Mesenchymal stem cell (in vitro differentiated cells and primary cell): Measurements from ENCODE around the gene USP17L18. TPM values are rescaled to one million over a fixed set of nuclear protein-coding genes. Genes with fewer than 3 reads are reported as not detected.
"Not testable (repeated sequence)": the region's sequence is repeated elsewhere in the genome, so short reads cannot be mapped to it uniquely, and the experiment has no call there.

Source experiments
- DNase-seq: peaks from one replicate; pipeline ENCODE4 v3.0.0-alpha.2; 2013
- H2AFZ ChIP-seq: one replicate; pipeline ENCODE4 v1.6.1; 2013; ENCODE audit warnings: low read depth, mild to moderate bottlenecking, control low read depth, inconsistent platforms, low read length, moderate library complexity
- H2AK5ac ChIP-seq: 2 replicates; pipeline ENCODE4 v1.6.1; 2013; ENCODE audit warnings: low read length, moderate library complexity, mild to moderate bottlenecking, inconsistent platforms; ENCODE audit not compliant: severe bottlenecking
- H2BK120ac ChIP-seq: one replicate; pipeline ENCODE4 v1.6.1; 2013; ENCODE audit warnings: low read depth, mild to moderate bottlenecking, inconsistent platforms, low read length, moderate library complexity
- H2BK12ac ChIP-seq, 2 experiments: one replicate each; pipeline ENCODE4 v1.6.1; 2013; ENCODE audit warnings: inconsistent platforms in 2 of 2, low read length in 2 of 2, mild to moderate bottlenecking in 2 of 2, moderate library complexity in 2 of 2, control low read depth in 1 of 2
- H2BK15ac ChIP-seq: one replicate; pipeline ENCODE4 v1.6.1; 2013; ENCODE audit warnings: mild to moderate bottlenecking, low read depth, inconsistent platforms; ENCODE audit not compliant: poor library complexity, severe bottlenecking
- H2BK5ac ChIP-seq: 2 replicates; pipeline ENCODE4 v1.6.1; 2013; ENCODE audit warnings: low read depth, mild to moderate bottlenecking, low read length, control low read depth, inconsistent platforms; ENCODE audit not compliant: poor library complexity, severe bottlenecking
- H3K14ac ChIP-seq, 2 experiments: one replicate each; pipeline ENCODE4 v1.6.1; 2013; ENCODE audit warnings: inconsistent platforms in 2 of 2, low read length in 2 of 2, control low read depth in 1 of 2, mild to moderate bottlenecking in 1 of 2, moderate library complexity in 1 of 2
- H3K18ac ChIP-seq, 2 experiments: one replicate each; pipeline ENCODE4 v1.6.1; 2013; ENCODE audit warnings: inconsistent platforms in 2 of 2, low read length in 2 of 2, control low read depth in 1 of 2, low read depth in 1 of 2, mild to moderate bottlenecking in 1 of 2
- H3K23ac ChIP-seq, 2 experiments: one replicate each; pipeline ENCODE4 v1.6.1; 2013; ENCODE audit warnings: inconsistent platforms in 2 of 2, low read length in 2 of 2, mild to moderate bottlenecking in 2 of 2, moderate library complexity in 2 of 2, control low read depth in 1 of 2
- H3K27ac ChIP-seq: 2 replicates; pipeline ENCODE4 v1.5.1; 2013; ENCODE audit warnings: mild to moderate bottlenecking, moderate library complexity, low read length, control low read depth, inconsistent platforms; ENCODE audit not compliant: poor library complexity, severe bottlenecking
- H3K27me3 ChIP-seq, 2 experiments: 2 replicates each; pipeline versions ENCODE4 v1.6.1 to v1.7.0; 2013; ENCODE audit warnings: low read length in 2 of 2, mild to moderate bottlenecking in 2 of 2, moderate library complexity in 2 of 2, control low read depth in 1 of 2, inconsistent platforms in 1 of 2; ENCODE audit not compliant: control insufficient read depth in 1 of 2, insufficient read depth in 1 of 2
- H3K36me3 ChIP-seq, 2 experiments: 2 replicates each; pipeline versions ENCODE4 v1.6.1 to v1.7.0; 2013; ENCODE audit warnings: low read length in 2 of 2, control low read depth in 1 of 2, inconsistent platforms in 1 of 2, low read depth in 1 of 2, mild to moderate bottlenecking in 1 of 2; ENCODE audit not compliant: insufficient read depth in 2 of 2, control insufficient read depth in 1 of 2
- H3K4ac ChIP-seq, 2 experiments: one replicate each; pipeline ENCODE4 v1.6.1; 2013; ENCODE audit warnings: inconsistent platforms in 2 of 2, low read length in 2 of 2, mild to moderate bottlenecking in 2 of 2, moderate library complexity in 2 of 2, control low read depth in 1 of 2, low read depth in 1 of 2
- H3K4me1 ChIP-seq: 2 replicates; pipeline ENCODE4 v1.6.1; 2013; ENCODE audit warnings: low read depth, low read length, control low read depth; ENCODE audit not compliant: control insufficient read depth, insufficient read depth
- H3K4me2 ChIP-seq: 2 replicates; pipeline ENCODE4 v1.6.1; 2013; ENCODE audit warnings: low read length, mild to moderate bottlenecking, inconsistent platforms; ENCODE audit not compliant: poor library complexity, severe bottlenecking
- H3K4me3 ChIP-seq, 2 experiments: 2 replicates each; pipeline versions ENCODE4 v1.5.1 to v1.7.0; 2013; ENCODE audit warnings: low read length in 2 of 2, mild to moderate bottlenecking in 2 of 2, control low read depth in 1 of 2, low read depth in 1 of 2; ENCODE audit not compliant: insufficient read depth in 1 of 2
- H3K79me1 ChIP-seq: replicated peaks from 2 replicates; pipeline ENCODE4 v1.6.1; 2013; ENCODE audit warnings: mild to moderate bottlenecking, control low read depth, low read length, inconsistent platforms; ENCODE audit not compliant: poor library complexity, severe bottlenecking
- H3K9ac ChIP-seq: 2 replicates; pipeline ENCODE4 v1.7.0; 2013; ENCODE audit warnings: mild to moderate bottlenecking, low read length, moderate library complexity
- H3K9me3 ChIP-seq: 2 replicates; pipeline ENCODE4 v1.7.0; 2013; ENCODE audit warnings: mild to moderate bottlenecking, low read length; ENCODE audit not compliant: control insufficient read depth
- H4K8ac ChIP-seq: one replicate; pipeline ENCODE4 v1.6.1; 2013; ENCODE audit warnings: inconsistent platforms, mild to moderate bottlenecking, low read length, moderate library complexity
- H4K91ac ChIP-seq: one replicate; pipeline ENCODE4 v1.6.1; 2013; ENCODE audit warnings: mild to moderate bottlenecking, low read length, inconsistent platforms
- WGBS: methylation state at CpG from one replicate; pipeline ENCODE4 v1.1.7; 2013; ENCODE audit warnings: mixed read lengths; 5-methylcytosine and 5-hydroxymethylcytosine counted together
- polyA plus RNA-seq, 2 experiments: library from polyadenylated mRNA; stranded (reverse); fragments of 200-250 nt; gene quantifications; one replicate each; pipeline ENCODE4 v1.2.3, GENCODE V29; 2013

USP17L18 gene, protein sequence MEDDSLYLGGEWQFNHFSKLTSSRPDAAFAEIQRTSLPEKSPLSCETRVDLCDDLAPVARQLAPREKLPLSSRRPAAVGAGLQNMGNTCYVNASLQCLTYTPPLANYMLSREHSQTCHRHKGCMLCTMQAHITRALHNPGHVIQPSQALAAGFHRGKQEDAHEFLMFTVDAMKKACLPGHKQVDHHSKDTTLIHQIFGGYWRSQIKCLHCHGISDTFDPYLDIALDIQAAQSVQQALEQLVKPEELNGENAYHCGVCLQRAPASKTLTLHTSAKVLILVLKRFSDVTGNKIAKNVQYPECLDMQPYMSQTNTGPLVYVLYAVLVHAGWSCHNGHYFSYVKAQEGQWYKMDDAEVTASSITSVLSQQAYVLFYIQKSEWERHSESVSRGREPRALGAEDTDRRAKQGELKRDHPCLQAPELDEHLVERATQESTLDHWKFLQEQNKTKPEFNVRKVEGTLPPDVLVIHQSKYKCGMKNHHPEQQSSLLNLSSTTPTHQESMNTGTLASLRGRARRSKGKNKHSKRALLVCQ
- not detected for polyA plus RNA-seq (2013, experiment 1 of 2)
- polyA plus RNA-seq (2013, experiment 2 of 2), result not detected

GRCh38 chr4:9247953-9248680 lies at the start of gene USP17L18:
TSS of gene USP17L18 (plus strand) at chr4:9248630. CDS start at chr4:9248630, 0 bp downstream.
- H3K9me3 ChIP-seq, H3K27ac ChIP-seq, H3K18ac ChIP-seq, H2BK15ac ChIP-seq, H3K9ac ChIP-seq, H3K36me3 ChIP-seq, H4K8ac ChIP-seq, H3K4me1 ChIP-seq, H2BK120ac ChIP-seq, H2BK12ac ChIP-seq, H2AK5ac ChIP-seq, H3K14ac ChIP-seq, H3K4me3 ChIP-seq, H2BK5ac ChIP-seq, H2AFZ ChIP-seq, H4K91ac ChIP-seq, H3K4me2 ChIP-seq, H3K23ac ChIP-seq, DNase-seq, H3K27me3 ChIP-seq, H3K79me1 ChIP-seq, H3K4ac ChIP-seq: not testable (repeated sequence)
- WGBS, result 83% methylated on average over 9 of the region's 26 CpGs

- not testable (repeated sequence) for H3K4me1 ChIP-seq, H3K14ac ChIP-seq, H2BK15ac ChIP-seq, H3K27ac ChIP-seq, H3K36me3 ChIP-seq, H3K23ac ChIP-seq, H3K4me2 ChIP-seq, H3K79me1 ChIP-seq, H4K8ac ChIP-seq, H4K91ac ChIP-seq, H2BK12ac ChIP-seq, H2AK5ac ChIP-seq, H3K18ac ChIP-seq, H2AFZ ChIP-seq, H2BK120ac ChIP-seq, H3K27me3 ChIP-seq, H3K4ac ChIP-seq, H3K4me3 ChIP-seq, H2BK5ac ChIP-seq, DNase-seq, H3K9me3 ChIP-seq, H3K9ac ChIP-seq
- WGBS, result 100% methylated on average over 1 of the region's 13 CpGs
Observed at GRCh38 chr4:9210357-9210756, 38.1 kb upstream of the USP17L18 start, which contains the start of gene USP17L10. TSS of gene USP17L10 (plus strand) at chr4:9210657. CDS start at chr4:9210657, 0 bp downstream.

- WGBS, result 92% methylated on average over 8 of the region's 14 CpGs
- H4K8ac ChIP-seq, result not testable (repeated sequence)
Observed at GRCh38 chr4:9214701-9215100, 33.7 kb upstream of the USP17L18 start.

GRCh38 chr4:9215105-9215504 lies 33.3 kb upstream of the USP17L18 start, which contains the start of gene USP17L11:
TSS of gene USP17L11 (plus strand) at chr4:9215405. CDS start at chr4:9215405, 0 bp downstream.
- not testable (repeated sequence) for H3K79me1 ChIP-seq, H3K4me2 ChIP-seq, H2BK15ac ChIP-seq, H3K23ac ChIP-seq, H2AK5ac ChIP-seq, H3K36me3 ChIP-seq, H3K4ac ChIP-seq, H3K9ac ChIP-seq, H2BK12ac ChIP-seq, DNase-seq, H4K91ac ChIP-seq, H3K27ac ChIP-seq, H4K8ac ChIP-seq, H3K18ac ChIP-seq, H2AFZ ChIP-seq, H3K27me3 ChIP-seq, H3K9me3 ChIP-seq, H3K4me1 ChIP-seq, H2BK5ac ChIP-seq, H3K14ac ChIP-seq, H3K4me3 ChIP-seq, H2BK120ac ChIP-seq
- WGBS, result no CpG with 5 or more reads among the region's 14 CpGs

More at GRCh38 chr4:9214701-9215100, 33.7 kb upstream of the USP17L18 start:
- H3K27ac ChIP-seq, H2BK120ac ChIP-seq, H3K23ac ChIP-seq, H3K4me2 ChIP-seq, H3K18ac ChIP-seq, H3K4me3 ChIP-seq, H3K9me3 ChIP-seq, H2BK5ac ChIP-seq, H3K4me1 ChIP-seq, H3K4ac ChIP-seq, H2AFZ ChIP-seq, H2BK12ac ChIP-seq, H3K9ac ChIP-seq, H3K14ac ChIP-seq, H3K36me3 ChIP-seq, H3K27me3 ChIP-seq, H3K79me1 ChIP-seq, DNase-seq, H2AK5ac ChIP-seq, H4K91ac ChIP-seq, H2BK15ac ChIP-seq: not testable (repeated sequence)
